ENCODE results near the gene EML6. TPM values are rescaled to one million over a fixed set of nuclear protein-coding genes. Genes with fewer than 3 reads are reported as not detected.

The EML6 gene
- total RNA-seq, 1 experiment from 2014 or later: 6.6 TPM

DNA sequence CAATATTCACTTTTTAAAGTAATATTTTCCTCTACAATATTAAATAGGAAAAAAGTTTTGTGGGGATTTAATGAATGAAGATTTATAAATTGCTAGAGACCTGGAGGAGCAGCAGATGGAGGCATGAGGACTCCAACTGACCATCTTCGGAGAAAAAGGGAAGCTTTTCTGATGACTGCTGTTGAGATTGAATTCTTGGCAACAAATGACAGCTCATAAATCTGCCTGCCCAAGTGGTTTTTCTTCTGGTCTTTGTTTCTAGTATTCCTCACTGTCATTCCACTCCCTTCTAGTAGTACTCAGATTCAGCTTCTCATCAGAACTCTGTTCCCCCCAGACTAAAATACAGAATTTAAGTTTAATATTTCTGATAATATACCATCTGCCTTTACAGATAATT, 157.0 kb downstream of the EML6 start:
- ChIA-PET RAD21 (ENCODE audit: low non-redundant PET in 1 of 2, low total read pairs in 2 of 2, uncharacterized antibody in 2 of 2, unreplicated experiment in 2 of 2) (no interaction called here), CTCF (no interaction called here), POLR2A (no interaction called here)
- Histone ChIP-seq H3K9me3 (ENCODE audit: control insufficient read depth in 1 of 2, insufficient read depth in 1 of 2, low read depth in 1 of 2, low read length in 2 of 2) (no peaks in the 10 kb centered on the region), H3K9ac (ENCODE audit: low read length) (no peak overlapping the region), H3K27ac (ENCODE audit: low read depth, low read length) (no peak overlapping the region), H3K4me2 (ENCODE audit: low read length) (no peak overlapping the region), H3K27me3 (ENCODE audit: insufficient read depth, low read length) (no peaks in the 10 kb centered on the region), H3K9me2 (ENCODE audit: insufficient read depth) (no peaks in the 10 kb centered on the region), H3K36me3 (ENCODE audit: control insufficient read depth in 1 of 2, insufficient read depth in 2 of 2, low read length in 2 of 2) (no peaks in the 10 kb centered on the region), H4K20me1 (ENCODE audit: insufficient read depth) (no peaks in the 10 kb centered on the region), H3K4me3 (replicated peaks in 1 of 2; ENCODE audit: low read depth in 1 of 2, low read length in 2 of 2) (no peak overlapping the region), H2AFZ (ENCODE audit: low read depth, low read length, poor library complexity, severe bottlenecking) (no peak overlapping the region), H3K79me2 (ENCODE audit: insufficient read depth, low read length) (no peaks in the 10 kb centered on the region), H3K4me1 (ENCODE audit: control insufficient read depth in 1 of 2, insufficient read depth in 2 of 2, low read length in 2 of 2) (no peaks in the 10 kb centered on the region)
- intact Hi-C loops (cut with micrococcal nuclease): no loop called here
- DNase-seq (ENCODE audit: low read depth, low spot score) (no peak), ATAC-seq (no peak)
- no TSS peak for BruUV-seq (replicated peaks)
- TF ChIP-seq RAD21 (IDR thresholded peaks at IDR 0.05; ENCODE audit: low read depth) (no peak), ZFX (IDR thresholded peaks at IDR 0.05) (no peak), SP1 (IDR thresholded peaks at IDR 0.05; ENCODE audit: low read depth) (no peak), EZH2phosphoT487 (IDR thresholded peaks at IDR 0.05; ENCODE audit: borderline replicate concordance) (no peak), JUND (IDR thresholded peaks at IDR 0.05) (no peak), ZNF274 (IDR thresholded peaks at IDR 0.05; ENCODE audit: low read depth, low read length) (no peak), ELF1 (IDR thresholded peaks at IDR 0.05; ENCODE audit: borderline replicate concordance, low read depth) (no peak), CTCF (IDR thresholded peaks at IDR 0.05 in 2 of 3, conservative IDR thresholded peaks at IDR 0.05 in 1 of 3; ENCODE audit: borderline replicate concordance in 1 of 3, insufficient read depth in 1 of 3, low read depth in 2 of 3, low read length in 2 of 3) (no peak), FOSL1 (IDR thresholded peaks at IDR 0.05; ENCODE audit: low read depth) (no peak), ATF3 (IDR thresholded peaks at IDR 0.05) (no peak), CEBPB (IDR thresholded peaks at IDR 0.05; ENCODE audit: low read depth) (no peak), TCF7L2 (IDR thresholded peaks at IDR 0.05; ENCODE audit: borderline replicate concordance, extremely low read depth, insufficient read depth, insufficient read length) (no peak), SIN3A (IDR thresholded peaks at IDR 0.05; ENCODE audit: low read depth) (no peak), POLR2AphosphoS5 (IDR thresholded peaks at IDR 0.05; ENCODE audit: low read depth, low read length) (no peak), POLR2A (IDR thresholded peaks at IDR 0.05; ENCODE audit: borderline replicate concordance, extremely low read depth, insufficient read depth, insufficient read length) (no peak)
- TF ChIP-seq, protein P1, sequence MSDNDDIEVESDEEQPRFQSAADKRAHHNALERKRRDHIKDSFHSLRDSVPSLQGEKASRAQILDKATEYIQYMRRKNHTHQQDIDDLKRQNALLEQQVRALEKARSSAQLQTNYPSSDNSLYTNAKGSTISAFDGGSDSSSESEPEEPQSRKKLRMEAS (IDR thresholded peaks at IDR 0.05): no peak
- TF ChIP-seq, protein P2, sequence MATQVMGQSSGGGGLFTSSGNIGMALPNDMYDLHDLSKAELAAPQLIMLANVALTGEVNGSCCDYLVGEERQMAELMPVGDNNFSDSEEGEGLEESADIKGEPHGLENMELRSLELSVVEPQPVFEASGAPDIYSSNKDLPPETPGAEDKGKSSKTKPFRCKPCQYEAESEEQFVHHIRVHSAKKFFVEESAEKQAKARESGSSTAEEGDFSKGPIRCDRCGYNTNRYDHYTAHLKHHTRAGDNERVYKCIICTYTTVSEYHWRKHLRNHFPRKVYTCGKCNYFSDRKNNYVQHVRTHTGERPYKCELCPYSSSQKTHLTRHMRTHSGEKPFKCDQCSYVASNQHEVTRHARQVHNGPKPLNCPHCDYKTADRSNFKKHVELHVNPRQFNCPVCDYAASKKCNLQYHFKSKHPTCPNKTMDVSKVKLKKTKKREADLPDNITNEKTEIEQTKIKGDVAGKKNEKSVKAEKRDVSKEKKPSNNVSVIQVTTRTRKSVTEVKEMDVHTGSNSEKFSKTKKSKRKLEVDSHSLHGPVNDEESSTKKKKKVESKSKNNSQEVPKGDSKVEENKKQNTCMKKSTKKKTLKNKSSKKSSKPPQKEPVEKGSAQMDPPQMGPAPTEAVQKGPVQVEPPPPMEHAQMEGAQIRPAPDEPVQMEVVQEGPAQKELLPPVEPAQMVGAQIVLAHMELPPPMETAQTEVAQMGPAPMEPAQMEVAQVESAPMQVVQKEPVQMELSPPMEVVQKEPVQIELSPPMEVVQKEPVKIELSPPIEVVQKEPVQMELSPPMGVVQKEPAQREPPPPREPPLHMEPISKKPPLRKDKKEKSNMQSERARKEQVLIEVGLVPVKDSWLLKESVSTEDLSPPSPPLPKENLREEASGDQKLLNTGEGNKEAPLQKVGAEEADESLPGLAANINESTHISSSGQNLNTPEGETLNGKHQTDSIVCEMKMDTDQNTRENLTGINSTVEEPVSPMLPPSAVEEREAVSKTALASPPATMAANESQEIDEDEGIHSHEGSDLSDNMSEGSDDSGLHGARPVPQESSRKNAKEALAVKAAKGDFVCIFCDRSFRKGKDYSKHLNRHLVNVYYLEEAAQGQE (IDR thresholded peaks at IDR 0.05; ENCODE audit: low read depth): no peak
- TF ChIP-seq, protein P3, sequence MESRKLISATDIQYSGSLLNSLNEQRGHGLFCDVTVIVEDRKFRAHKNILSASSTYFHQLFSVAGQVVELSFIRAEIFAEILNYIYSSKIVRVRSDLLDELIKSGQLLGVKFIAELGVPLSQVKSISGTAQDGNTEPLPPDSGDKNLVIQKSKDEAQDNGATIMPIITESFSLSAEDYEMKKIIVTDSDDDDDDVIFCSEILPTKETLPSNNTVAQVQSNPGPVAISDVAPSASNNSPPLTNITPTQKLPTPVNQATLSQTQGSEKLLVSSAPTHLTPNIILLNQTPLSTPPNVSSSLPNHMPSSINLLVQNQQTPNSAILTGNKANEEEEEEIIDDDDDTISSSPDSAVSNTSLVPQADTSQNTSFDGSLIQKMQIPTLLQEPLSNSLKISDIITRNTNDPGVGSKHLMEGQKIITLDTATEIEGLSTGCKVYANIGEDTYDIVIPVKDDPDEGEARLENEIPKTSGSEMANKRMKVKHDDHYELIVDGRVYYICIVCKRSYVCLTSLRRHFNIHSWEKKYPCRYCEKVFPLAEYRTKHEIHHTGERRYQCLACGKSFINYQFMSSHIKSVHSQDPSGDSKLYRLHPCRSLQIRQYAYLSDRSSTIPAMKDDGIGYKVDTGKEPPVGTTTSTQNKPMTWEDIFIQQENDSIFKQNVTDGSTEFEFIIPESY (IDR thresholded peaks at IDR 0.05; ENCODE audit: extremely low read depth, insufficient replicate concordance, low read length): no peak

Data from HCT116 (cell line).